Tibial nerve (tissue), 4 donors: ENCODE results near the gene MYO5A. TPM values are rescaled to one million over a fixed set of nuclear protein-coding genes. Genes with fewer than 3 reads are reported as not detected.

Source experiments
- DNase-seq, 2 donors: peaks; one replicate each; pipeline ENCODE4 v3.0.0-alpha.2; 2019; ENCODE audit warnings: low spot score in 2 of 2
- H3K27ac ChIP-seq, 4 donors: fragments of 200-600 bp; sonication (generic) in 3 of 4; one replicate each; pipeline ENCODE4 v1.5.1; 2017 to 2019; ENCODE audit warnings: mild to moderate bottlenecking in 1 of 4
- H3K27me3 ChIP-seq, 2 donors: fragments of 200-600 bp; sonication (generic) in 1 of 2; one replicate each; pipeline versions ENCODE4 v1.5.1 to v1.6.0; 2017 to 2019
- H3K36me3 ChIP-seq, 3 donors: fragments of 200-600 bp; sonication (generic); one replicate each; pipeline ENCODE4 v1.5.1; 2018 to 2019
- H3K4me1 ChIP-seq, 4 donors: fragments of 200-600 bp; sonication (generic) in 3 of 4; one replicate each; pipeline ENCODE4 v1.5.1; 2017 to 2019
- H3K4me3 ChIP-seq, 4 donors: fragments of 200-600 bp; sonication (generic) in 3 of 4; one replicate each; pipeline ENCODE4 v1.5.1; 2017 to 2019; ENCODE audit warnings: mild to moderate bottlenecking in 1 of 4, moderate library complexity in 1 of 4
- H3K9me3 ChIP-seq, 4 donors: fragments of 200-600 bp; sonication (generic) in 3 of 4; one replicate each; pipeline ENCODE4 v1.5.1; 2017 to 2019
- CTCF ChIP-seq, 5 experiments: fragments of 200-600 bp in 3 of 5; fragments of 450-650 bp in 2 of 5; sonication (generic) in 3 of 5; IDR thresholded peaks; one replicate each; pipeline ENCODE4 v1.5.1; 2016 to 2019; ENCODE audit warnings: antibody characterized with exemption in 5 of 5, mild to moderate bottlenecking in 3 of 5, moderate library complexity in 2 of 5
- EP300 ChIP-seq, 2 donors: sonication (generic); formaldehyde crosslinking; IDR thresholded peaks; one replicate each; pipeline ENCODE4 v1.6.1; 2017; ENCODE audit warnings: antibody characterized with exemption in 2 of 2, mild to moderate bottlenecking in 1 of 2
- POLR2A ChIP-seq, 2 donors: fragments of 450-650 bp; IDR thresholded peaks; one replicate each; pipeline ENCODE4 v1.6.1; 2017; ENCODE audit warnings: antibody characterized with exemption in 2 of 2, mild to moderate bottlenecking in 2 of 2, moderate library complexity in 2 of 2
- WGBS, 2 donors: methylation state at CpG; one replicate each; pipeline ENCODE4 v1.1.5; 2018; 5-methylcytosine and 5-hydroxymethylcytosine counted together
- total RNA-seq, 4 donors: library from RNA; depleted of rRNA; stranded (reverse); fragments of >200 nt; gene quantifications; one replicate each; pipeline ENCODE4 v1.1.0, GENCODE V29; 2016

Gene MYO5A
- total RNA-seq, 4 donors from 2014 or later, result 38.7 to 101 (median 46.9) TPM

GRCh38 chr15:52331490-52332240, 197.0 kb downstream of the MYO5A start:
- Histone ChIP-seq H3K4me1 (no peaks in the 10 kb centered on the region), H3K9me3 (no peaks in the 10 kb centered on the region), H3K36me3 (peaks cover 0 to 44% (median 0%) of the 10 kb centered on the region in 3 donors), H3K27ac (no peak overlapping the region), H3K27me3 (no peaks in the 10 kb centered on the region), H3K4me3 (no peak overlapping the region)
- 58 to 59% methylated on average over 6 of the region's 6 CpGs for WGBS, 2 donors
- TF ChIP-seq POLR2A (IDR thresholded peaks at IDR 0.05), result no peak
- TF ChIP-seq EP300 (IDR thresholded peaks at IDR 0.05), result no peak
- peak in 3 of 5 experiments; percentile 18 to 26 (median 23) for TF ChIP-seq CTCF (IDR thresholded peaks at IDR 0.05)
- DNase-seq, result no peak

- Histone ChIP-seq H3K36me3 (peaks cover 0 to 49% (median 0%) of the 10 kb centered on the region in 3 donors), H3K9me3 (no peaks in the 10 kb centered on the region), H3K4me1 (no peaks in the 10 kb centered on the region), H3K27ac (no peak overlapping the region), H3K4me3 (no peak overlapping the region), H3K27me3 (no peaks in the 10 kb centered on the region)
- TF ChIP-seq EP300 (IDR thresholded peaks at IDR 0.05) (no peak), POLR2A (IDR thresholded peaks at IDR 0.05) (no peak), CTCF (IDR thresholded peaks at IDR 0.05) (no peak)
- DNase-seq, result no peak
- 79 to 84% methylated on average over 1 of the region's 1 CpG for WGBS, 2 donors
Measured at GRCh38 chr15:52329987-52330386, 198.7 kb downstream of the MYO5A start.

- H3K9me3 ChIP-seq, result no peaks in the 10 kb centered on the region
- WGBS, 2 donors, result 94 to 95% methylated on average over 2 of the region's 2 CpGs
- DNase-seq, result no peak
- no peaks in the 10 kb centered on the region for H3K27me3 ChIP-seq
- TF ChIP-seq EP300 (IDR thresholded peaks at IDR 0.05), result no peak
- no peak for TF ChIP-seq CTCF (IDR thresholded peaks at IDR 0.05)
- TF ChIP-seq POLR2A (IDR thresholded peaks at IDR 0.05), result no peak
- no peaks in the 10 kb centered on the region for H3K4me1 ChIP-seq
- no peak overlapping the region for H3K27ac ChIP-seq
- no peak overlapping the region for H3K4me3 ChIP-seq
- H3K36me3 ChIP-seq, result peaks cover 0 to 49% (median 0%) of the 10 kb centered on the region in 3 donors
Measured at GRCh38 chr15:52329150-52329549, 199.5 kb downstream of the MYO5A start.

GRCh38 chr15:52328680-52329079, 200.0 kb downstream of the MYO5A start:
- WGBS, 2 donors, result 74 to 77% methylated on average over 2 of the region's 2 CpGs

More at GRCh38 chr15:52328680-52329079, 200.0 kb downstream of the MYO5A start:
- Histone ChIP-seq H3K4me1 (no peaks in the 10 kb centered on the region), H3K27me3 (no peaks in the 10 kb centered on the region), H3K9me3 (no peaks in the 10 kb centered on the region), H3K36me3 (peaks cover 0 to 49% (median 0%) of the 10 kb centered on the region in 3 donors), H3K4me3 (no peak overlapping the region), H3K27ac (no peak overlapping the region)
- no peak for DNase-seq
- TF ChIP-seq POLR2A (IDR thresholded peaks at IDR 0.05) (no peak), EP300 (IDR thresholded peaks at IDR 0.05) (no peak), CTCF (IDR thresholded peaks at IDR 0.05) (no peak)
